ENCODE results near the gene RAB1B.

RAB1B gene

DNA sequence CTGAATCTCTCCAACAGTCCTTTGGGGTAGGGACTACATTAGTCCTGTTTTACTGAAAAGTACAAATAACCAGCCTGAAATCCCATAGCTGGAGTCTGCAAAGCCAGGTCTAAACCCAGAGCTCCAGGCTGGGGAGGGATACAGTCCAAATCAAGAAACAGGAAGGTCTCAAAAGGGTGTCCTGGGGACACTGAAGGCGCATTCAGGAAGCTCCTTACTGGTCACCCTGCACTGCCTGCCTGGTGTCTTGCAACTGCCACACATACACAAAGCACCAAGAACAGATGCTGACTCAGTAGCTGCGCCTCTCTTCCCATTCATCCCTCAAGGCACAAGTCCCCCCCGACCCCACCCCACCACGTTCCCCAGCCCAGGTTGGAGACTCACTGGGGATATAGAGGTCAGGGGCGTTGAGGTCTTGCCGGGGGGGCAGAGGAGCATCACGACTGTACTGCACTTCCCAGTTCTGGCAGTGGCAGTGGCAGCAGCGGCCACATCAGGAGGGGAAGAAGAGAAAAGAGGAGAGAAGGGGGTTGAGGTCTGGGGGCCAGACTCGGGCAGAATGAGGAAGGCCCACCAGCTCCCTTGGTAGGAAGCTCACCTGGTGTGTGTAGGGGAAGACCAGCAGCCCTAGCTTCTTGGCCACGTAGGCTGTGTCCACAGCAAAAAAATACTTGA is 18.9 kb downstream of the RAB1B start:
- Histone ChIP-seq H3K9ac (ENCODE audit: low read depth, low read length) (no peak overlapping the region), H3K27ac (ENCODE audit: low read length) (no peak overlapping the region), H3K27me3 (ENCODE audit: insufficient read depth, low read length) (peaks cover 27% of the 10 kb centered on the region), H3K4me3 (ENCODE audit: low read length) (no peak overlapping the region), H3K4me1 (ENCODE audit: insufficient read depth, low read length) (peaks cover 8% of the 10 kb centered on the region; the same call in 1 of the 2 replicates), H3K9me3 (ENCODE audit: insufficient read depth, low read depth, low read length) (no peaks in the 10 kb centered on the region), H3K36me3 (ENCODE audit: insufficient read depth, low read depth, low read length) (peaks cover 4% of the 10 kb centered on the region; the same call in 1 of the 2 replicates)

DNA sequence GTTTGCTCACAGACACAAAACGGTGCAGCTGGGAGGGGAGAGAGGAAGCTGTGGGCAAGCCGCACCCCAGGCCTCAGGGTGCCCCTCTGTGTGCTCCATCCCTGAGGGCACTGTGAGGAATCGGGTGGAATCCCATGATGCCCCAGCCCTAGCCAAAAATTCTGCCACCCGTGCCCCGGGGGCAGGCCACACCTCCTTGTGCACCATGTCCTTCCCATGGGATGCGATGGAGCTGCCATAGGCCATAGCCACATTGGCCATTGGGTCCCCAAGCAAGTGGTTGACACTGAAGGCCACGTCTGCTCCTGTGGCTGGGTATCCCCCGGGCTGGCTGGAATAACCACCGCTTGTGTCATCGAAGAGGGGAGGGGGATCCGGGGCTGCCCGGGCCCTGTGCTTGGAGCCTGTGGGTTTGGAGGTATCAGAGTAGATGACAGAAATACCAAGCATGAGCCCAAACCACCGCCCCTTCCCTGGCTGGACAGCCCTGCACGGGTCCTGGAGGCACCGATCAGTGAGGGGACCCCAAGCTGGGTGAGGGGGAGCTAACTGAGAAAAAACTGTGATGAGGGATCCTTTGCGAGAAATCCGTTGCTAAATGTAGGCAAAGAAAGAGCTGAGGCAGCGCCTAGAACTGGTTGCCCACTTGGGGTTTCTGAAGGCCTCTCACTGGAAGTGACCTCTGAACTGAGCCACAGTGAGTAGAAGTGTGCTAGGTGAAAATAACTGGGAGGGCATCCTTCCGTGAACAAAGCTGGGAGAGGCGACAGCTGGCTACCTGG is 19.6 kb downstream of the RAB1B start:
- Histone ChIP-seq H3K9ac (ENCODE audit: low read depth, low read length) (peak overlapping the region; percentile 93), H3K27ac (ENCODE audit: low read length) (no peak overlapping the region), H3K27me3 (ENCODE audit: insufficient read depth, low read length) (peaks cover 35% of the 10 kb centered on the region), H3K36me3 (ENCODE audit: insufficient read depth, low read depth, low read length) (peaks cover 4% of the 10 kb centered on the region; the same call in 1 of the 2 replicates), H3K4me1 (ENCODE audit: insufficient read depth, low read length) (peaks cover 4% of the 10 kb centered on the region; the same call in 1 of the 2 replicates), H3K9me3 (ENCODE audit: insufficient read depth, low read depth, low read length) (no peaks in the 10 kb centered on the region), H3K4me3 (ENCODE audit: low read length) (peak overlapping the region; percentile 96)

DNA sequence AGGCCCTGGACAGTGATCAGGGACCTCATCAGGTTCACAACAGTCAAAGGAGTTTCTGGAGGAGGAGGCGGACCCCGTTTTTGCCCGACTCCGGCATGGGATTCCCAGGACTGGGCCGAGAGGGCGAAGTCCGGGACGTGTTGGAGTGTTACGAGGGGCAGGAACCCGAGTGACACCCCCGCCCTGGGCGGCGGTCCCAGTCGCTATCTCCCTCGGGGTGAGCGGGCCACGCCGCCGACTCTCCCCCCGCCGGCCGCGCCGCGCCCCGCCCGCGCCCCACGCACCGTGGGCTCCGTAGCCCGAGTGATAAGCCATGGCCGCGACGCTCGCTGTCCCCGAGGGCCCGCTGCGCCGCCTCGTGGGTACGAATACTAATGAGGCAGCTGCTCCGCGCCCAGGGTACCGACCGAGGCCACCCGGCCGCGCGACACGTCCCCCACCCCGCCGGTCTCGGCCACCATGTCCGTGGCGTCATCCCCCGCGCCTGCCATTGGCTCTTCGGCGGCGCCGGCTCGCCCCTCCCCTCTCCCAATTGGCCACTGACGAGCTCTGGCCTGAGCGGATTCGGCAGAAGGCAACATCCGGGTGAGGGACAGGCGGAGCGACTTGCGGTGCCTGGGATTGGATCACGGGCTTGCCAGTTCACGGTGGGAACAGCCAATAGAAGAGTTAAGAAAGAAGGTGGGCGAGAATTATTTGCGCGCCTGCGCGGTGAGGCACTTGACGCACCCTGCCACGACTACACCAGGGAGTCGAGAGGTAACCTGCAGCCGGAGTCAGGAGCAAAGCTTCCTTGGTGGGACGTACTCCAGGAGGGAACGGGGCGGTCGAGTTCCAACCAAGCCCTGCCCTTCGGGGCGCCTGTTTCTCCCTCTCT is 20.5 kb downstream of the RAB1B start, which contains the start of gene YIF1A:
TSS of gene YIF1A (minus strand) at position 473 of the 877 bp plus-strand sequence. CDS start at position 315, 158 bp downstream.
- peak within 1 kb of the TSS; percentile 96 for H3K4me3 ChIP-seq (ENCODE audit: low read length)
- H3K27ac ChIP-seq (ENCODE audit: low read length), result peak within 1 kb of the TSS; percentile 36
- peaks cover 43% of the 10 kb centered on the region for H3K27me3 ChIP-seq (ENCODE audit: insufficient read depth, low read length)
- H3K9ac ChIP-seq (ENCODE audit: low read depth, low read length), result peak within 1 kb of the TSS; percentile 93
- peaks cover 4% of the 10 kb centered on the region; the same call in 1 of the 2 replicates for H3K36me3 ChIP-seq (ENCODE audit: insufficient read depth, low read depth, low read length)
- no peaks in the 10 kb centered on the region for H3K9me3 ChIP-seq (ENCODE audit: insufficient read depth, low read depth, low read length)
- peaks cover 4% of the 10 kb centered on the region; the same call in 1 of the 2 replicates for H3K4me1 ChIP-seq (ENCODE audit: insufficient read depth, low read length)

DNA sequence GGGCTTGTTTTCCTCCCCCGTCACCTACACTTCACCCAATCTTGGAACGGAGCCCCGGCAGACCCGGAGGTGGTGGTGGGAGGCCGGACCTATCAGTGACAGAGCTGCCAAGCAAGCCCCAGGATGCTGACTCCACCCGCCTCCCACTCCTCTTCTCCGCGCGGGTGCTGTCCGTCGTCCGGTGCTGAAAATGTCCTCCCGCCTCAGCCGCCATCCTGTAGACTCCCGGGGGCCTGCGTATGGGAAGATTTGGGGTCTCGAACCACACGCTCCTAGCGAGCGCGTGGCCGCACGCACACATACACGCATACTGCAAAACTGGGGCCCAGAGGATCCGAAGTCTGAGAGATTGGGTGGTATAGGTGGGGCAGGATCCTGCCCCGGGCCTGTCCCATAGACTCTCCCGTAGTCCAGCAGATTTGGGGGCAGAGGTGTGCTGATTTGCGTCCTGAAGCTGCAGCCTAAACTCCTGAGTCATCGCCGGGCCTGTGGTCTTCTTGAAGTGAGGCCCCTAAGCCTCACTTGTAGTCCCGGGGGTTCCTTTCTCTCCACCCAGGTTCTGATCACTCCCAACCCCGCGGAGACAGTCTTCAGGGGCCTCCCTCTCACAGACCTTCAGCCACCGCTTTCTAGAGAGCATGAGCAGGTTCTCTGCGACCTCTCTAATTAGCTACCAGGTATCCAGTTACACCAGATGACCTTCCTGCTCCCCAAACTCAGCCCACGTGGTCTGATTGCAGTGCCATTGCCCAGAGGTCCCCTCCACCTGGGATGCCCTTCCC is 21.3 kb downstream of the RAB1B start:
- Histone ChIP-seq H3K4me1 (ENCODE audit: insufficient read depth, low read length) (peaks cover 4% of the 10 kb centered on the region; the same call in 1 of the 2 replicates), H3K36me3 (ENCODE audit: insufficient read depth, low read depth, low read length) (no peaks in the 10 kb centered on the region), H3K4me3 (ENCODE audit: low read length) (peak overlapping the region; percentile 96), H3K27me3 (ENCODE audit: insufficient read depth, low read length) (peaks cover 45% of the 10 kb centered on the region), H3K27ac (ENCODE audit: low read length) (peak overlapping the region; percentile 36), H3K9ac (ENCODE audit: low read depth, low read length) (peak overlapping the region; percentile 63; the same call in 1 of the 2 replicates), H3K9me3 (ENCODE audit: insufficient read depth, low read depth, low read length) (no peaks in the 10 kb centered on the region)

DNA sequence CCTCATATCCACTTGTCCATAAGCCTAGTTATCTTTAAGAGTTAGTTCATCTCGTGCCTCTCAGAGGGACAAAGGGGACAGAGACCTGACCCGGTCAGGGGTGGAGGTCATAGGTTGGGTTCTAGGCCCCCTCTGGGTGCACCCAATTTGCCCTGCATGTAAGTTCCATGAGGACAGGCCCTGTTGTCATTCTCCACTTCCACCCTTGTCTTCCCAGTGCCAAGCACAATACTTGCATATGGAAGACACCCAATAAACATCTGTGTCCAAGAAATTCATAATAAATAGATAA is 21.8 kb downstream of the RAB1B start:
- Histone ChIP-seq H3K27ac (ENCODE audit: low read length) (no peak overlapping the region), H3K9ac (ENCODE audit: low read depth, low read length) (no peak overlapping the region), H3K36me3 (ENCODE audit: insufficient read depth, low read depth, low read length) (no peaks in the 10 kb centered on the region), H3K27me3 (ENCODE audit: insufficient read depth, low read length) (peaks cover 45% of the 10 kb centered on the region), H3K4me3 (ENCODE audit: low read length) (no peak overlapping the region), H3K4me1 (ENCODE audit: insufficient read depth, low read length) (peaks cover 4% of the 10 kb centered on the region; the same call in 1 of the 2 replicates), H3K9me3 (ENCODE audit: insufficient read depth, low read depth, low read length) (no peaks in the 10 kb centered on the region)

DNA sequence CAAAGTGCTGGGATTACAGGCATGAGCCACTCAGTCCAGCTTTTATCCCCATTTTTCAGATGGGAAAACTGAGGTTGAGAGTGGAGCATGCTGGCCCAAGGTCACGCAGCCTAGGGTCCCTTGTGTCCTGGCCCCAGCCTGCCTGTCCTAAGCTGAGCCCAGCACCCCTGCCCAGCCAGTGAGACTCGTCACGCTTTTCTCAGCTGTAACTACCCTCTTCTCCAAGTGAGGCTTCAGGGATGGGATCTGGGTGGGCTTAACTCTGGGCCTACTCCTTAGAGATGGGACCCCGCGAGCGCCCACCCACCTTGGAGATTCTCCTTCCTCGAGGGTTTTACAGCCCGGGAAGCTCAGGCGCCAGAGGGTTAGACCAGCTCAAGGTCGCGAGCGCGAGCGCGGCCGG is 22.9 kb downstream of the RAB1B start:
- Histone ChIP-seq H3K27ac (ENCODE audit: low read length) (no peak overlapping the region), H3K9me3 (ENCODE audit: insufficient read depth, low read depth, low read length) (no peaks in the 10 kb centered on the region), H3K4me1 (ENCODE audit: insufficient read depth, low read length) (peaks cover 4% of the 10 kb centered on the region; the same call in 1 of the 2 replicates), H3K36me3 (ENCODE audit: insufficient read depth, low read depth, low read length) (no peaks in the 10 kb centered on the region), H3K4me3 (ENCODE audit: low read length) (peak overlapping the region; percentile 56), H3K27me3 (ENCODE audit: insufficient read depth, low read length) (peaks cover 45% of the 10 kb centered on the region), H3K9ac (ENCODE audit: low read depth, low read length) (no peak overlapping the region)

DNA sequence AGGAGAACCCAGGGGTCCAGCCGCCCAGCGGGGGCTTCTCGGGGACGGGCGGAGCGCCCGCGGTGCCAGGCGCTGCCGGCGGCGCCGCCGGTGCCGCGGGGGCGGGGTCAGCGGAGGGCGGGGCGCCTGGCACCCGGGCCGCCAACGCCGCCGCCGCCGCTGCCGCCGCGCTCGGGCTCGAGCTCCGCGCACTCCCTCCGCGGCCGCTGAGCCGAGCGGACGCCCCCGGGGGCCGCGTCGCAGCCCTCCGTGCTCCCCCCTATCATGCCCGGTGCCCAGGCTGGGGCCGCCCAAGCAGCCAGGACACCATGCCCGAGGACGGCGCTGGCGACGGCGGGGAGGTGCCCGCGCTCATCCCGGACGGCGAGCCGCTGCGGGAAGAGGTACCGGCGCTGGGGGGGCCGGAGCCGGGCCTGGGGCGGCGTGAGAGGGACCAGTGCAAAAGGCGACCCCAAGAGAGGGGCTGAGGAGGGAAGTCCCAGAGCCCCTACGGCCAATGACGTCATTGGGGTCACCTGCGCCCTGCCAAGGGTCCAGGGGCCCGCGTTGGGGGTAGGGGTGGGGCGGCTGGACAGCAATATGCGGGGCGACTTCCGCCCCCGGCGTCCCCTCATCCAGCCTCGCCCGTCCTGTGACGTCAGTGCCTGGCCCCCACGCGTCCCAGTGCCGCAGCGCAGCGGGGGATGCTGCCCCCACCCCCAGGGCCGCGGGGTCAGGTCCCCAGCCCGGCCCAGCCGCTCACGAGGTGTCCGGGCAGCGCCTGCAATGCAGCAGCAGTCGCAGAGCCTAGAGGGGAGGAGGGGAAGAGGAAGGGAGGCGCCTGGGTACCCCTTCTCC is 23.5 kb downstream of the RAB1B start, which contains the start of gene TMEM151A:
TSS of gene TMEM151A (plus strand) at position 189 of the 837 bp plus-strand sequence. CDS start at position 309, 120 bp downstream.
- Histone ChIP-seq H3K27ac (ENCODE audit: low read length) (no peak within 1 kb of the TSS), H3K4me3 (ENCODE audit: low read length) (peak within 1 kb of the TSS; percentile 56), H3K36me3 (ENCODE audit: insufficient read depth, low read depth, low read length) (no peaks in the 10 kb centered on the region), H3K9ac (ENCODE audit: low read depth, low read length) (no peak within 1 kb of the TSS), H3K9me3 (ENCODE audit: insufficient read depth, low read depth, low read length) (no peaks in the 10 kb centered on the region), H3K4me1 (ENCODE audit: insufficient read depth, low read length) (peaks cover 4% of the 10 kb centered on the region; the same call in 1 of the 2 replicates), H3K27me3 (ENCODE audit: insufficient read depth, low read length) (peaks cover 45% of the 10 kb centered on the region)

DNA sequence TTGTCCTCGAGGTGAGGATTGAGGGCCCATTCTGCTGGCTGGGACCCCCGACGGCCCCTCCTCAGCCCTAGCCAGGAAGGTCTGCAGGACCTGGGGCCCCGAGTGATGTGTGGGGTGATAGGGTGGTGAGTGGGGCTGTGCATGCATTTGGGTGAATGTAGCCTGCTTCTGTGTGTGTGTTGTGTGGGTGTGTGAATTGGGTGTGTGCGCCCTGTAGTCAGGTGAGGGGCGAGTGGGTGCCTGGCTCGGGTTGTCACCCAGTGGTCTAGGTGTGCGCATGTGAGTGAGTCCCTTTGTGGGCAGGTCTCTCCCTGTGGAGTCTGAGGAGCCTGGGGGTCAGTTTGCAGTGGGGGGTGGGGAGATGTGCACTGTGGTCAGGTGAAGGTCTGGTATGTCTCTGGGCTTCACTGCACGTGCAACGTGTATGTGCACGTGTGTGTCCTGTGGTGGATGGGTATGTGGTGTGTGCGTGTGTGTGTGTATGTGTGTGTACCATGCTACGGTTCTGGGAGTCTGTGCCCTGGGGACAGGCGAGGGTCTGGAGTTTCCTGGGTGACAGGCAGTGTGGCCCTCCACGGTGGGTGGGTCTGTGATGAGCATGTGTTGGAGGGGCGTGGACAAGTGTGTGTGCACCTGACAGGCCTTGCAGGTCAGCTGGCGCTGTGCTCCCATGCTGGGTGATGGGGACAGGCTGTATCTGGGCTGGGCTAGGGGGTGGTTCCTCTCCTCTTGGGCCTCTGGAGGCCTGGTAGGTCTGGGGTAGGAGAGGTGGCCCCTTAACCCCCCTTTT is 24.3 kb downstream of the RAB1B start:
- Histone ChIP-seq H3K27ac (ENCODE audit: low read length) (no peak overlapping the region), H3K4me1 (ENCODE audit: insufficient read depth, low read length) (peaks cover 6% of the 10 kb centered on the region; the same call in 1 of the 2 replicates), H3K9ac (ENCODE audit: low read depth, low read length) (no peak overlapping the region), H3K36me3 (ENCODE audit: insufficient read depth, low read depth, low read length) (no peaks in the 10 kb centered on the region), H3K9me3 (ENCODE audit: insufficient read depth, low read depth, low read length) (no peaks in the 10 kb centered on the region), H3K27me3 (ENCODE audit: insufficient read depth, low read length) (peaks cover 50% of the 10 kb centered on the region), H3K4me3 (ENCODE audit: low read length) (no peak overlapping the region; the same call in 1 of the 2 replicates)

DNA sequence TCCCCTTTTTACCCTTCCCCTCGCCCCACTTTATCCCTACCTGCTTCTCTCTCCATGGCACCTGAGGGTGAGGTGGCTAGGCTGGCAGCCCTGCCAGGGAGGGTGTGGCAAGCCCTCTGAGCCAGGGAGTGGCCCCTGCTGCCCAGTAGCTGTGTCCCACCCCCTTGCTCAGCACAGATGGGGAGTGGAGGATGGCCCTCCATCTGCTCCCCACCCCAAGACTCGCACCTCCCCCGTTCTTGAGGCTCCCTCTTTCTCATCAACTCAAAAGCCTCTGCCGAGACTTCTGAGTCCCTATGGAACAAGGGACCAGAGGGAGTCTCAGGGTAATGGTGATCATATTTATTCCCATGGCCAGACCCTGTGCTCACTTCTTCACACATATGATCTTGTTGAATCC is 24.9 kb downstream of the RAB1B start:
- no peaks in the 10 kb centered on the region for H3K36me3 ChIP-seq (ENCODE audit: insufficient read depth, low read depth, low read length)
- no peak overlapping the region for H3K9ac ChIP-seq (ENCODE audit: low read depth, low read length)
- H3K4me1 ChIP-seq (ENCODE audit: insufficient read depth, low read length), result peaks cover 6% of the 10 kb centered on the region; the same call in 1 of the 2 replicates
- no peak overlapping the region for H3K4me3 ChIP-seq (ENCODE audit: low read length)
- peaks cover 50% of the 10 kb centered on the region for H3K27me3 ChIP-seq (ENCODE audit: insufficient read depth, low read length)
- H3K27ac ChIP-seq (ENCODE audit: low read length), result no peak overlapping the region
- H3K9me3 ChIP-seq (ENCODE audit: insufficient read depth, low read depth, low read length), result no peaks in the 10 kb centered on the region

Measured in iPS-20b (cell line).